ENCODE data around the gene KIR3DL3.
"Not testable (repeated sequence)": the region's sequence is repeated elsewhere in the genome, so short reads cannot be mapped to it uniquely, and the experiment has no call there.

DNA sequence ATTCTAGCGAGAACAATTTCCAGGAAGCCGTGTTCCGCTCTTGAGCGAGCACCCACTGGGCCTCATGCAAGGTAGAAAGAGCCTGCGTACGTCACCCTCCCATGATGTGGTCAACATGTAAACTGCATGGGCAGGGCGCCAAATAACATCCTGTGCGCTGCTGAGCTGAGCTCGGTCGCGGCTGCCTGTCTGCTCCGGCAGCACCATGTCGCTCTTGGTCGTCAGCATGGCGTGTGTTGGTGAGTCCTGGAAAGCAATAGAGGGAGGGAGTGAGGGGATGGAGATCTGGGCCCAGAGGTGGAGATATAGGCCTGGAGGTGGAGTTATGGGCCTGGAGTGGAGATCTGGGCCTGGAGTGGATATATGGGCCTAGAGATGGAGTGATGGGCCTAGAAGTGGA, 45.4 kb downstream of the KIR3DL3 start, which contains the start of gene KIR2DL1:
- not testable (repeated sequence) for TF ChIP-seq POLR2A (IDR thresholded peaks at IDR 0.05)
- TF ChIP-seq, protein P1, sequence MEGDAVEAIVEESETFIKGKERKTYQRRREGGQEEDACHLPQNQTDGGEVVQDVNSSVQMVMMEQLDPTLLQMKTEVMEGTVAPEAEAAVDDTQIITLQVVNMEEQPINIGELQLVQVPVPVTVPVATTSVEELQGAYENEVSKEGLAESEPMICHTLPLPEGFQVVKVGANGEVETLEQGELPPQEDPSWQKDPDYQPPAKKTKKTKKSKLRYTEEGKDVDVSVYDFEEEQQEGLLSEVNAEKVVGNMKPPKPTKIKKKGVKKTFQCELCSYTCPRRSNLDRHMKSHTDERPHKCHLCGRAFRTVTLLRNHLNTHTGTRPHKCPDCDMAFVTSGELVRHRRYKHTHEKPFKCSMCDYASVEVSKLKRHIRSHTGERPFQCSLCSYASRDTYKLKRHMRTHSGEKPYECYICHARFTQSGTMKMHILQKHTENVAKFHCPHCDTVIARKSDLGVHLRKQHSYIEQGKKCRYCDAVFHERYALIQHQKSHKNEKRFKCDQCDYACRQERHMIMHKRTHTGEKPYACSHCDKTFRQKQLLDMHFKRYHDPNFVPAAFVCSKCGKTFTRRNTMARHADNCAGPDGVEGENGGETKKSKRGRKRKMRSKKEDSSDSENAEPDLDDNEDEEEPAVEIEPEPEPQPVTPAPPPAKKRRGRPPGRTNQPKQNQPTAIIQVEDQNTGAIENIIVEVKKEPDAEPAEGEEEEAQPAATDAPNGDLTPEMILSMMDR (IDR thresholded peaks at IDR 0.05): not testable (repeated sequence)
